T-helper 2 cell treated with Interferon-gamma antibody and Interleukin-4, amounts not matched to agents 100 ng/mL and 5 ng/mL, for 36 hours (primary cell): ENCODE data around the gene RPS6KB2. TPM values are rescaled to one million over a fixed set of nuclear protein-coding genes. Genes with fewer than 3 reads are reported as not detected.

ENCODE experiments used
- total RNA-seq: library from RNA; stranded (reverse); gene quantifications from 2 replicates; pipeline ENCODE4 v1.2.3, GENCODE V29; 2022

The RPS6KB2 gene
- total RNA-seq, 1 donor from 2014 or later: 64.4 TPM

Other genes starting within 250 kb of the RPS6KB2 start
- gene GRK2, start 162.0 kb upstream of the RPS6KB2 start, total RNA-seq: 315 and 316 TPM in 2 replicates
- 188 and 192 TPM in 2 replicates for gene ANKRD13D, start 139.2 kb upstream of the RPS6KB2 start, total RNA-seq
- 9.7 and 14.2 TPM in 2 replicates for gene SSH3, start 125.0 kb upstream of the RPS6KB2 start, total RNA-seq
- 48.0 and 52.8 TPM in 2 replicates for gene POLD4, start 74.9 kb upstream of the RPS6KB2 start, total RNA-seq
- gene CLCF1, start 54.9 kb upstream of the RPS6KB2 start, total RNA-seq: 0.39 and 0.48 TPM in 2 replicates
- 44.8 and 51.7 TPM in 2 replicates for gene RAD9A, start 36.5 kb upstream of the RPS6KB2 start, total RNA-seq
- 346 and 351 TPM in 2 replicates for gene PPP1CA, start 26.6 kb upstream of the RPS6KB2 start, total RNA-seq
- 280 and 291 TPM in 2 replicates for gene TBC1D10C, start 24.4 kb upstream of the RPS6KB2 start, total RNA-seq
- gene CARNS1, start 12.8 kb upstream of the RPS6KB2 start, total RNA-seq: 0.14 and 0.86 TPM in 2 replicates
- 308 and 324 TPM in 2 replicates for gene PTPRCAP, start 9.2 kb downstream of the RPS6KB2 start, total RNA-seq
- gene CORO1B, start 15.0 kb downstream of the RPS6KB2 start, total RNA-seq: 241 and 247 TPM in 2 replicates
- not detected in 2 replicates for gene GPR152, start 24.2 kb downstream of the RPS6KB2 start, total RNA-seq
- 3.7 and 4.0 TPM in 2 replicates for gene CABP4, start 26.9 kb downstream of the RPS6KB2 start, total RNA-seq
- gene TMEM134, start 40.8 kb downstream of the RPS6KB2 start, total RNA-seq: 34.3 and 40.4 TPM in 2 replicates
- 150 and 157 TPM in 2 replicates for gene AIP, start 54.5 kb downstream of the RPS6KB2 start, total RNA-seq
- gene PITPNM1, start 76.9 kb downstream of the RPS6KB2 start, total RNA-seq: 80.2 and 91.6 TPM in 2 replicates
- gene CDK2AP2, start 79.7 kb downstream of the RPS6KB2 start, total RNA-seq: 159 and 166 TPM in 2 replicates
- gene CABP2, start 95.0 kb downstream of the RPS6KB2 start, total RNA-seq: not detected in 2 replicates
- gene GSTP1, start 155.3 kb downstream of the RPS6KB2 start, total RNA-seq: 278 and 289 TPM in 2 replicates
- gene NDUFV1, start 178.4 kb downstream of the RPS6KB2 start, total RNA-seq: 219 TPM in 2 replicates
- 9.8 and 11.5 TPM in 2 replicates for gene NUDT8, start 201.4 kb downstream of the RPS6KB2 start, total RNA-seq
- gene TBX10, start 211.3 kb downstream of the RPS6KB2 start, total RNA-seq: not detected in 2 replicates
- gene ACY3, start 222.2 kb downstream of the RPS6KB2 start, total RNA-seq: 0.68 and 0.80 TPM in 2 replicates
- not detected in 2 replicates for gene ALDH3B2, start 246.1 kb downstream of the RPS6KB2 start, total RNA-seq